Vagina (tissue), 2 donors: ENCODE measurements around the gene ZNF219.

Experiments
- CTCF ChIP-seq, 3 experiments: fragments of 450-650 bp in 2 of 3; fragments of 200-600 bp in 1 of 3; sonication (generic) in 1 of 3; IDR thresholded peaks; one replicate each; pipeline ENCODE4 v1.5.1; 2017 to 2019; ENCODE audit warnings: antibody characterized with exemption in 3 of 3, mild to moderate bottlenecking in 2 of 3, moderate library complexity in 2 of 3
- POLR2A ChIP-seq, 2 donors: fragments of 450-650 bp; IDR thresholded peaks; one replicate each; pipeline ENCODE4 v1.6.1; 2017; ENCODE audit warnings: antibody characterized with exemption in 2 of 2, mild to moderate bottlenecking in 2 of 2, moderate library complexity in 2 of 2

- TF ChIP-seq CTCF (IDR thresholded peaks at IDR 0.05) (no peak), POLR2A (IDR thresholded peaks at IDR 0.05) (no peak)
Observed at GRCh38 chr14:21041676-21042433, 56.6 kb downstream of the ZNF219 start, which contains the start of gene RNASE7.
